HG03095 (cell line): ENCODE measurements around the gene FAU.

ENCODE experiments used
- ATAC-seq: cut with Tn5 transposase; IDR thresholded peaks from one replicate; pipeline ENCODE4 v1.9.1; 2021; ENCODE audit warnings: moderate library complexity; ENCODE audit not compliant: unreplicated experiment

Gene FAU

GRCh38 chr11:65136515-65137096, 14.7 kb upstream of the FAU start:
- no peak for ATAC-seq

- no peak for ATAC-seq
Observed at GRCh38 chr11:65135633-65136145, 13.8 kb upstream of the FAU start.

- peak; percentile 58 for ATAC-seq
Observed at GRCh38 chr11:65134952-65135632, 13.2 kb upstream of the FAU start.

GRCh38 chr11:65134240-65134951, 12.5 kb upstream of the FAU start, which contains the start of gene SYVN1:
Gene SYVN1 (minus strand): TSS chr11:65134519. CDS start chr11:65133601, 918 bp downstream.
- ATAC-seq: peak; percentile 35

GRCh38 chr11:65133724-65134123, 11.8 kb upstream of the FAU start:
- ATAC-seq: no peak

- ATAC-seq: no peak
Observed at GRCh38 chr11:65132988-65133700, 11.2 kb upstream of the FAU start.

- ATAC-seq: peak; percentile 40
Observed at GRCh38 chr11:65132238-65132987, 10.5 kb upstream of the FAU start.

GRCh38 chr11:65131895-65132237, 9.9 kb upstream of the FAU start:
- no peak for ATAC-seq

GRCh38 chr11:65131417-65131776, 9.5 kb upstream of the FAU start:
- ATAC-seq: no peak

- ATAC-seq: no peak
Observed at GRCh38 chr11:65130631-65131416, 8.9 kb upstream of the FAU start.

- ATAC-seq: no peak
Observed at GRCh38 chr11:65129649-65130441, 7.9 kb upstream of the FAU start.

GRCh38 chr11:65128182-65129145, 6.5 kb upstream of the FAU start:
- no peak for ATAC-seq

- ATAC-seq: no peak
Observed at GRCh38 chr11:65127473-65128181, 5.7 kb upstream of the FAU start.

GRCh38 chr11:65126624-65127274, 4.8 kb upstream of the FAU start:
- ATAC-seq: no peak

- ATAC-seq: no peak
Observed at GRCh38 chr11:65125197-65126056, 3.5 kb upstream of the FAU start.
